ENCODE data around the gene DLST. TPM values are rescaled to one million over a fixed set of nuclear protein-coding genes. Genes with fewer than 3 reads are reported as not detected.

DLST gene
- total RNA-seq, 4 donors from 2014 or later, result 128 to 163 (median 154) TPM

DNA sequence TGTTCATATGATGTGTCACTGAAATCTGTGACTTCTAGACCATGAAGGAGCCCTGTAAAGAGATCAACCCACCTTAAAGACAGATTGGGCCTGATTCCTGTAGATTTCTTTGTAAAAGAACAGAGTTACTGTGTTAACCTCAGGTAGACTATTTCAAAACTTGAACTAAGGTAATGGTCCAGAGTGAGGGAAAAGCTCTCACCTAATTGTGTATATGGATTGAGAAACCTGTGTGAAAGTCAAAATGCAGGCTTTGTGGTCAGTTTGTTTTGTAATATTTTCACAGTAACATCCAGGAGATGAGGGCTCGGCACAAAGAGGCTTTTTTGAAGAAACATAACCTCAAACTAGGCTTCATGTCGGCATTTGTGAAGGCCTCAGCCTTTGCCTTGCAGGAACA is 16.4 kb downstream of the DLST start:
- Histone ChIP-seq H3K4me1 (peaks cover 0 to 4% (median 1%) of the 10 kb centered on the region in 4 donors), H3K9me3 (no peaks in the 10 kb centered on the region), H3K36me3 (peaks cover 0 to 100% (median 0%) of the 10 kb centered on the region in 3 donors), H3K27me3 (no peaks in the 10 kb centered on the region), H3K4me3 (no peak overlapping the region), H3K27ac (no peak overlapping the region)
- no peak for DNase-seq
- TF ChIP-seq, protein P1, sequence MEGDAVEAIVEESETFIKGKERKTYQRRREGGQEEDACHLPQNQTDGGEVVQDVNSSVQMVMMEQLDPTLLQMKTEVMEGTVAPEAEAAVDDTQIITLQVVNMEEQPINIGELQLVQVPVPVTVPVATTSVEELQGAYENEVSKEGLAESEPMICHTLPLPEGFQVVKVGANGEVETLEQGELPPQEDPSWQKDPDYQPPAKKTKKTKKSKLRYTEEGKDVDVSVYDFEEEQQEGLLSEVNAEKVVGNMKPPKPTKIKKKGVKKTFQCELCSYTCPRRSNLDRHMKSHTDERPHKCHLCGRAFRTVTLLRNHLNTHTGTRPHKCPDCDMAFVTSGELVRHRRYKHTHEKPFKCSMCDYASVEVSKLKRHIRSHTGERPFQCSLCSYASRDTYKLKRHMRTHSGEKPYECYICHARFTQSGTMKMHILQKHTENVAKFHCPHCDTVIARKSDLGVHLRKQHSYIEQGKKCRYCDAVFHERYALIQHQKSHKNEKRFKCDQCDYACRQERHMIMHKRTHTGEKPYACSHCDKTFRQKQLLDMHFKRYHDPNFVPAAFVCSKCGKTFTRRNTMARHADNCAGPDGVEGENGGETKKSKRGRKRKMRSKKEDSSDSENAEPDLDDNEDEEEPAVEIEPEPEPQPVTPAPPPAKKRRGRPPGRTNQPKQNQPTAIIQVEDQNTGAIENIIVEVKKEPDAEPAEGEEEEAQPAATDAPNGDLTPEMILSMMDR (IDR thresholded peaks at IDR 0.05), result no peak

DNA sequence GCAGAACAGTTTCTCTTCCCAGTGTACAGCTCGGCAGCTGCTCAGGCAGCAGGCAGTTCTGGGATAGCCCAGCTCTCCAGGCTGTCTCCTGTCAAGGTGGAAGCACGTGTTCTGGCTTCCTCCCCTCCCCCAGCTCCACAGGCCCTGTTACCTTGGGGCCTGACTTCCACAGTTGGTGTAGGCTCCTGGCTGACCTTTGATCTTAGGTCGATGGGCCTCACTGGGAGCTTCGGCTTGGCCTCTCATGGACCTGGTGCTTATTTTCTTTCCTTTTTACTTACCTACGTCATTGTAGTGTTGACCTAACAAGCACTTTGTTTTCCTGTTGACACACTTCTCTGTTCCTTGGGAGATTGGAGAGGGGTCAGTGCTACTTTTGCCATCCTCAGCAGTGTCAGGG is 17.0 kb downstream of the DLST start:
- Histone ChIP-seq H3K27me3 (no peaks in the 10 kb centered on the region), H3K4me3 (no peak overlapping the region), H3K4me1 (peaks cover 0 to 4% (median 2%) of the 10 kb centered on the region in 4 donors), H3K9me3 (no peaks in the 10 kb centered on the region), H3K36me3 (peaks cover 0 to 100% (median 0%) of the 10 kb centered on the region in 3 donors), H3K27ac (no peak overlapping the region)
- DNase-seq, result no peak
- TF ChIP-seq, protein P1 (IDR thresholded peaks at IDR 0.05), result no peak
- TF ChIP-seq POLR2A (IDR thresholded peaks at IDR 0.05), result no peak

DNA sequence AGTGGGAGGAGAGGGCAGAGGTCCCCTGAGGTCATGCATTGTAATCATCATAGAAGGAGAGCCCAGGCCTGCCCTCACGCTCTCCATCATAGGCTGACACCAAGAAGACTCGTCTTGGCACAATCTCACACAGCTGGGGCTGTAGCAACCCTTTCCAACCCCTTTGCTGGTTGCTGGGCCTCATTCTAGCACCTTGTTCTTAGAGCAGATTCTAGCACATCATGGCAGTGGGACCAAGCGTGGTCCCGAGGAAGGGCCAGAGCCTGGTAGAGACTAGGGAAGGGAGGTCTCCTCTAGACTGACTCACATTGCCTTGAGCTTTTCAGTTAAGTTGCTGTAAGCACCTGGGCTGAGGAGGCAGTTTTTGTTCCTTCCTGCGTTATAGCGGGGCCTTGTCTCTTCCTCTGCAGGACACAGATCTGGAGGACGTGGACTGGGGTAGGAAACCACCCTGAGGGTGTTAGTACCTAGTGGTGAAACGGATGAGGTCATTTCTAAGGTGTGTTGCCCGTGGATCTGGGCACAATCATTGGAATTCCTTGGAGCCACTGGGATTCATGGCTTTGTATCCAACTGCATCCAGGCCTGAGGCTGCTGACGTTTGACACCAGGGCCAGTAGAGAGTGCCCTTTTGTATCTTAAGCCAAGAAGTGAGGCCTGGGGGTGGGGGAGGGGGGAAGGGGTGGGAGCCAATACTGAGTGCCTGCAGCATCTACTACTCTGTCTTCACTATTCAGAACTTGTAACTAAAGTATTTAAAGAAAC is 21.4 kb downstream of the DLST start:
- Histone ChIP-seq H3K36me3 (peaks cover 0 to 74% (median 0%) of the 10 kb centered on the region in 3 donors), H3K4me1 (peaks cover 0 to 22% (median 5%) of the 10 kb centered on the region in 4 donors), H3K27ac (no peak overlapping the region), H3K4me3 (no peak overlapping the region), H3K27me3 (no peaks in the 10 kb centered on the region), H3K9me3 (no peaks in the 10 kb centered on the region)
- TF ChIP-seq POLR2A (IDR thresholded peaks at IDR 0.05), result no peak
- no peak for DNase-seq

DNA sequence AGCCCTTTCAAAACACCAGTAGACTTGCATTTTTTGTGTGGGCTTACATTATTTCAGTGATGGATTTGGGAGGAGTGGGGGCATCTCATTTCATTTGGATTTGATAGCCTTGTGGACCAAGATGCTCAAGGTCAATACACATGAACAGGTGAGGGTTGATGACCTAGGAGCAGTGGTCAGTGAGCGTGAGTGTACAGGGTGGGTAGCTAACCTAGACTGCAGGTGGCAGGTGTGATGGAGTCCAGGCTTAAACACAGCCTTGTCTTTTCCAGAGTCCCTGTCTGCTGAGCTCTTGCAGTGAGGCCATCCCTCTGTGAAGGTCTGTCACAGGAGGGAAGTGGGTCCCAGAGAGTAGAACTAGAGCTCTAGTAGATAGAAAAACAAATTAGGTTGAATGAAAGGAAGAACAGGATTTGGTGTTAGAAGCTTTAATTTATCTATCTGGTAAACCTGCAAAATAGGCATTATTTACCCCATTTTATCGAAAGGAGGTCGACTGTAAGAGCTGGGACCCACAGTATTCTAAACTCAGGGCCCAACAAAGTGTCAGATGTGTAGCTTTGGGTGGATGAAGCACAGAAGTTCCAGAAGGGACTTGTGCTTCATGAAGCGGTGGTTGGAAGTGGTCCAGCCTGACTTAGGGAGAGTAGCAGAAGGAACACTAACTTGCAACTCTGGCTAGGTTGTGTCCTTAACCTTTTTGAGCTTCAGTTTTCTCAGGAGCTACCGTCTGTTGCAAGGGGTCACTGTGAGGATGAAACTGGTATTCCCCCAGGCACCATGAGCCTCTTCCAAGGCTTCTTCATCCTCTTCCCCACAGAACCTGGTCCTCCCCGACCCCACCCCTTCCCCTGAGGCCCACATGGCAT is 23.2 kb downstream of the DLST start:
- Histone ChIP-seq H3K4me3 (no peak overlapping the region), H3K27me3 (no peaks in the 10 kb centered on the region), H3K27ac (no peak overlapping the region), H3K4me1 (peaks cover 0 to 25% (median 5%) of the 10 kb centered on the region in 4 donors), H3K9me3 (no peaks in the 10 kb centered on the region), H3K36me3 (peaks cover 0 to 56% (median 0%) of the 10 kb centered on the region in 3 donors)
- TF ChIP-seq POLR2A (IDR thresholded peaks at IDR 0.05), result no peak
- TF ChIP-seq, protein P1 (IDR thresholded peaks at IDR 0.05), result no peak
- DNase-seq, result no peak

DNA sequence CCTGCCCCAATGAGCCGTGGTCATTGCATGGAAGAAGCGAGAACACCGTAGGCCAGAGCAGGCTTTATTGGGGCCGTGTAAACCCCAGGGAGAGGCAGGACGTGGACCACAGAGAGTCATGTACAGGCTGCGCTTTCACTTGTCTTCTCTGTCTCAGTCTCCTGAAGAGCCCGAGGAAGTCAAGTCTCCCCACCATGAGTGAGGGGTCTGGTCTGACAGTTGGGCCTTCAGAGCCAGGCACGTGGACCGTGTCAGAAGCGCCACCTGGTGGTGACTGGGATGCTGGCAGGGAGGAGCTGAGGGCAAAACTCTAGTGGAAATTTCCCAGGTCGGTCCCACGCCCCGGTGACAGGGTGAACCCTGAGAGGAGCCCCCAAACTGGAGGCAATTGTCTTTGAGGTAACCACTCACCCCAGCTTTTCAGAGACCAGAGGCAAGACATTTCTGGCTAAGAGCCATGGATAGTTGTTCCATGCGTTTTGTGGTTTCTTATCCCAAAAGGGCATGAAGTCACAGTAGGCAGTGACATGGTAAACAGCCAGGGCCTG is 24.0 kb downstream of the DLST start:
- Histone ChIP-seq H3K4me1 (peaks cover 0 to 25% (median 5%) of the 10 kb centered on the region in 4 donors), H3K36me3 (peaks cover 0 to 48% (median 0%) of the 10 kb centered on the region in 3 donors), H3K4me3 (no peak overlapping the region), H3K27me3 (no peaks in the 10 kb centered on the region), H3K9me3 (no peaks in the 10 kb centered on the region), H3K27ac (no peak overlapping the region)
- TF ChIP-seq, protein P1 (IDR thresholded peaks at IDR 0.05), result peak; percentile 79 to 97 (median 92)
- TF ChIP-seq POLR2A (IDR thresholded peaks at IDR 0.05), result no peak
- peak; percentile 76 to 90 (median 83) for DNase-seq
